ENCODE results near the gene SLC8A3. TPM values are rescaled to one million over a fixed set of nuclear protein-coding genes. Genes with fewer than 3 reads are reported as not detected.

The SLC8A3 gene
- total and polyA plus RNA-seq, 2 of the 13 experiments (the other 11 are each of a cell fraction or from before 2014, with no cell fraction given) = 0.01 to 0.02 TPM

- 0% methylated on average over 1 of the region's 1 CpG for WGBS (ENCODE audit: low lambda C conversion rate)
- POLR2A ChIA-PET = no interaction called here
- TF ChIP-seq ZSCAN25 (CRISPR knock-in tag; IDR thresholded peaks at IDR 0.05) (no peak), SOX6 (IDR thresholded peaks at IDR 0.05) (no peak), SOX6 (CRISPR knock-in tag; IDR thresholded peaks at IDR 0.05) (no peak), KDM4B (CRISPR knock-in tag; IDR thresholded peaks at IDR 0.05) (no peak), NR2F6 (IDR thresholded peaks at IDR 0.05) (no peak), NR2F6 (CRISPR knock-in tag; IDR thresholded peaks at IDR 0.05) (no peak)
- Histone ChIP-seq H3K27me3 (ENCODE audit: control insufficient read depth in 1 of 2, insufficient read depth in 2 of 2, low read length in 2 of 2) (no peaks in the 10 kb centered on the region; a peak in 2 of 5 replicates), H3K79me2 (ENCODE audit: insufficient read depth, low read length) (no peaks in the 10 kb centered on the region), H2AFZ (ENCODE audit: low read length) (no peak overlapping the region), H3K36me3 (replicated peaks in 1 of 2; ENCODE audit: control insufficient read depth in 1 of 2, insufficient read depth in 2 of 2, low read length in 2 of 2) (no peaks in the 10 kb centered on the region), H3K4me1 (ENCODE audit: insufficient read depth, low read length) (peaks cover 9% of the 10 kb centered on the region; the same call in 1 of the 2 replicates), H3K4me2 (ENCODE audit: low read depth, low read length) (no peak overlapping the region), H3K4me3 (replicated peaks in 1 of 3; ENCODE audit: insufficient read depth in 1 of 3, low read depth in 2 of 3, low read length in 3 of 3) (no peak overlapping the region), H3K9ac (ENCODE audit: insufficient read depth, low read depth, low read length) (no peak overlapping the region), H3K27ac (ENCODE audit: extremely low read length, insufficient read depth, low read length) (no peak overlapping the region), H4K20me1 (ENCODE audit: insufficient read depth, low read length) (no peaks in the 10 kb centered on the region), H3K9me3 (ENCODE audit: low read length) (no peaks in the 10 kb centered on the region)
- ATAC-seq = no peak
- in situ Hi-C loops (cut with HindIII; ENCODE audit: extremely low pct_ligation_motif_present, low pct_unique_long_range_greater_than_20kb) = loop anchor here (25.0 kb wide), 1 partner anchor 468 kb away; no protein-coding TSS in a partner anchor
- no TSS peak for BruUV-seq (replicated peaks)
- DNase-seq (ENCODE audit: low spot score) = no peak
- no peak for FAIRE-seq
- CTCF ChIA-PET (ENCODE audit: low intra/inter-chr PET ratio, low total read pairs) = no interaction called here
- intact Hi-C loops (cut with micrococcal nuclease; ENCODE audit: unreplicated experiment) = loop anchor here (10.0 kb wide), 1 partner anchor 470 kb away; no protein-coding TSS in a partner anchor
Measured at GRCh38 chr14:70094631-70095030, 94.1 kb downstream of the SLC8A3 start.

GRCh38 chr14:70094106-70094505, 94.6 kb downstream of the SLC8A3 start:
- ChIA-PET CTCF (ENCODE audit: low intra/inter-chr PET ratio, low total read pairs) (no interaction called here), POLR2A (no interaction called here)
- in situ Hi-C loops (cut with HindIII; ENCODE audit: extremely low pct_ligation_motif_present, low pct_unique_long_range_greater_than_20kb) (loop anchor here (25.0 kb wide), 1 partner anchor 468 kb away; no protein-coding TSS in a partner anchor), intact Hi-C loops (cut with micrococcal nuclease; ENCODE audit: unreplicated experiment) (loop anchor here (10.0 kb wide), 1 partner anchor 471 kb away; no protein-coding TSS in a partner anchor)
- H3K4me3 ChIP-seq (replicated peaks in 1 of 3; ENCODE audit: insufficient read depth in 1 of 3, low read depth in 2 of 3, low read length in 3 of 3) = no peak overlapping the region
- WGBS (ENCODE audit: low lambda C conversion rate) = 0% methylated on average over 3 of the region's 3 CpGs
- no peak overlapping the region for H3K9ac ChIP-seq (ENCODE audit: insufficient read depth, low read depth, low read length)
- no peak overlapping the region for H3K4me2 ChIP-seq (ENCODE audit: low read depth, low read length)
- ATAC-seq (no peak), DNase-seq (ENCODE audit: low spot score) (no peak), FAIRE-seq (no peak)
- no peak overlapping the region for H2AFZ ChIP-seq (ENCODE audit: low read length)
- no peaks in the 10 kb centered on the region for H3K9me3 ChIP-seq (ENCODE audit: low read length)
- peaks cover 9% of the 10 kb centered on the region; the same call in 1 of the 2 replicates for H3K4me1 ChIP-seq (ENCODE audit: insufficient read depth, low read length)
- H4K20me1 ChIP-seq (ENCODE audit: insufficient read depth, low read length) = no peaks in the 10 kb centered on the region
- no TSS peak for BruUV-seq (replicated peaks)
- no peak overlapping the region for H3K27ac ChIP-seq (ENCODE audit: extremely low read length, insufficient read depth, low read length)
- H3K79me2 ChIP-seq (ENCODE audit: insufficient read depth, low read length) = no peaks in the 10 kb centered on the region
- no peaks in the 10 kb centered on the region; a peak in 2 of 5 replicates for H3K27me3 ChIP-seq (ENCODE audit: control insufficient read depth in 1 of 2, insufficient read depth in 2 of 2, low read length in 2 of 2)
- no peaks in the 10 kb centered on the region for H3K36me3 ChIP-seq (replicated peaks in 1 of 2; ENCODE audit: control insufficient read depth in 1 of 2, insufficient read depth in 2 of 2, low read length in 2 of 2)
- TF ChIP-seq ZBTB14 (CRISPR knock-in tag; IDR thresholded peaks at IDR 0.05) (no peak), TCF12 (IDR thresholded peaks at IDR 0.05) (no peak), TCF12 (CRISPR knock-in tag; IDR thresholded peaks at IDR 0.05) (no peak), ZNF792 (CRISPR knock-in tag; IDR thresholded peaks at IDR 0.05) (no peak), U2AF1 (optimal IDR thresholded peaks at IDR 0.05; ENCODE audit: low read depth, low read length) (no peak), RXRB (CRISPR knock-in tag; IDR thresholded peaks at IDR 0.05; ENCODE audit: borderline replicate concordance) (no peak), ZNF550 (CRISPR knock-in tag; IDR thresholded peaks at IDR 0.05; ENCODE audit: borderline replicate concordance) (no peak), GRHL1 (CRISPR knock-in tag; conservative IDR thresholded peaks at IDR 0.05) (no peak), CBFB (CRISPR knock-in tag; IDR thresholded peaks at IDR 0.05) (no peak), E2F5 (CRISPR knock-in tag; conservative IDR thresholded peaks at IDR 0.05) (no peak), ARNTL (CRISPR knock-in tag; IDR thresholded peaks at IDR 0.05) (no peak), ZNF761 (CRISPR knock-in tag; conservative IDR thresholded peaks at IDR 0.05) (no peak), KMT2B (CRISPR knock-in tag; IDR thresholded peaks at IDR 0.05) (no peak)
